GM12873 (cell line): ENCODE measurements around the gene ZNF280D.

ENCODE experiments used
- CTCF ChIP-seq: IDR thresholded peaks from 2 replicates; pipeline ENCODE4 v1.5.1; 2012; ENCODE audit warnings: low read depth, mild to moderate bottlenecking, moderate library complexity, low read length, control low read depth; ENCODE audit not compliant: insufficient read depth; ENCODE audit errors: missing control alignments

ZNF280D gene

GRCh38 chr15:56598991-56599390 is 134.3 kb downstream of the ZNF280D start:
- no peak for TF ChIP-seq CTCF

GRCh38 chr15:56587686-56588085 is 145.6 kb downstream of the ZNF280D start:
- no peak for TF ChIP-seq CTCF

GRCh38 chr15:56586206-56586605 is 147.1 kb downstream of the ZNF280D start:
- TF ChIP-seq CTCF, result no peak

- TF ChIP-seq CTCF, result no peak
These were observed 150.5 kb downstream of the ZNF280D start for GRCh38 chr15:56582785-56583184.
